ENCODE results near the gene MT1X.

The MT1X gene

GRCh38 chr16:56679078-56679730, 3.1 kb upstream of the MT1X start:
- H3K4me1 Mint-ChIP-seq: peaks cover 15% of the 10 kb centered on the region
- DNase-seq (ENCODE audit: low spot score in 2 of 2) (no peak), ATAC-seq (ENCODE audit: low read depth) (no peak)
- H3K27ac Mint-ChIP-seq: no peak overlapping the region
- H3K27me3 Mint-ChIP-seq: peaks cover 15% of the 10 kb centered on the region
- no peaks in the 10 kb centered on the region for H3K9me3 Mint-ChIP-seq
- H3K36me3 Mint-ChIP-seq: no peaks in the 10 kb centered on the region
- H3K4me3 Mint-ChIP-seq: no peak overlapping the region

DNA sequence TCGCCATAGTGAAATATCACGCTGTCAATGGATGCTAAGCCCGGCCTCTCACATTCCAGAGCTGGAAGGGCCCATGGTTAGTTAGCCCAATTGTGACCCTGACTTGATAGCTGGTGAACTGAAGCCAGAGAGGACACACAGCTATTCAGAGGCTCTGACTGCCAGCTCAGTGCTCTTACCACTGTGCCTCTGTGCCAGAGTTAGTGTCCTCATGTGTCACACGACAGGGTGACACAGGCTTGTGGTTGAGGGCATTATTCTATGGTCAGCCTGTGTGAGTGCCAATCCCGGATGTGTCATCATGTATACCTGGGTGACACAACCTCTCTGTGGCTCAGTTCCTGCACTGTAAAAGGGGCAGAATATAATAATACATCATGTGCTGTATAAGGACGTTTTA, 2.5 kb upstream of the MT1X start:
- no peak for DNase-seq (ENCODE audit: low spot score in 2 of 2)
- Mint-ChIP-seq H3K4me1 (peaks cover 15% of the 10 kb centered on the region), H3K36me3 (no peaks in the 10 kb centered on the region), H3K4me3 (no peak overlapping the region), H3K27me3 (peaks cover 12% of the 10 kb centered on the region), H3K9me3 (no peaks in the 10 kb centered on the region), H3K27ac (no peak overlapping the region)
- ATAC-seq (ENCODE audit: low read depth): no peak

GRCh38 chr16:56682703-56683397, 580 bp downstream of the MT1X start:
- Mint-ChIP-seq H3K27ac (peak overlapping the region; percentile 45), H3K4me1 (peaks cover 9% of the 10 kb centered on the region), H3K27me3 (peaks cover 6% of the 10 kb centered on the region), H3K9me3 (peaks cover 3% of the 10 kb centered on the region), H3K36me3 (peaks cover 3% of the 10 kb centered on the region), H3K4me3 (peak overlapping the region; percentile 93)
- DNase-seq (ENCODE audit: low spot score in 2 of 2): no peak
- ATAC-seq (ENCODE audit: low read depth): no peak

GRCh38 chr16:56683424-56684172, 1.3 kb downstream of the MT1X start:
- Mint-ChIP-seq H3K27me3 (peaks cover 8% of the 10 kb centered on the region), H3K4me1 (peaks cover 9% of the 10 kb centered on the region), H3K27ac (no peak overlapping the region), H3K9me3 (peaks cover 3% of the 10 kb centered on the region), H3K4me3 (no peak overlapping the region), H3K36me3 (peaks cover 3% of the 10 kb centered on the region)
- ATAC-seq (ENCODE audit: low read depth) (no peak), DNase-seq (ENCODE audit: low spot score in 2 of 2) (no peak)

- Mint-ChIP-seq H3K27ac (no peak overlapping the region), H3K4me1 (peaks cover 9% of the 10 kb centered on the region), H3K4me3 (no peak overlapping the region), H3K9me3 (peaks cover 3% of the 10 kb centered on the region), H3K36me3 (peaks cover 3% of the 10 kb centered on the region), H3K27me3 (peaks cover 6% of the 10 kb centered on the region)
- DNase-seq (ENCODE audit: low spot score in 2 of 2) (no peak), ATAC-seq (ENCODE audit: low read depth) (no peak)
Observed at GRCh38 chr16:56684256-56684925, 2.1 kb downstream of the MT1X start.

DNA sequence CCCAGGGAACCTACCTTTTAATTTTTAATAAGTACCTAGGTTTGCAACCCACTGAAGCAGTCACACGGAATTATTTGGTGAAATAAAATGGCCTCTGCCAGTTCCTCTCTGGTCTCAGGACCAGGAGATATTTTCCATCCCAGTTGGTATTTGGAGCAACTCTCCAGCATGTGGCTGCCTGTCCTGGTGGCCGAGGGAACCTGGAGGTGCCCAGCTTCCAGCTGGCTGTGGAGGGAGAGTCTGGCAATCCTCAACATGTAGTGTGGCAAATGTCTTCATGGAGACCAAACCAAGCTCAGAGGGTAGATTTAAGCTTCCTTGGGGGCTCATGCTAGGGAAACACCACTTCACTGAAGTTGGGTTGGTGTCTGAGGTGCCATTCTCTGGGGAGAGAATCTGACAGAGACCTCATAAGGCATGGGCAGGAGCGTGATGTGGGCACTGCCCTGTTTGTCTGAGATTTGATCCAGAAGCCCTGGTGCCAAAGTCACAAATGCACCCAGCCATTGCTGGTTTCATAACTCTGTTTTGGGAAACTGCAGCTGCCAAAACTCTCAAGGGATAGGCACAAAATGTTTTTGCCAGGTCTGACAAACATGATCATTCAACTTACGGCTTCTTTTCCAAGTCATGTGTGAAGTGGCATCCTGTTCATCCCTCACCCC, 2.8 kb downstream of the MT1X start:
- DNase-seq (ENCODE audit: low spot score in 2 of 2) (no peak), ATAC-seq (ENCODE audit: low read depth) (no peak)
- peaks cover 3% of the 10 kb centered on the region for H3K36me3 Mint-ChIP-seq
- H3K9me3 Mint-ChIP-seq: peaks cover 3% of the 10 kb centered on the region
- no peak overlapping the region for H3K4me3 Mint-ChIP-seq
- peaks cover 9% of the 10 kb centered on the region for H3K4me1 Mint-ChIP-seq
- H3K27me3 Mint-ChIP-seq: peaks cover 6% of the 10 kb centered on the region
- H3K27ac Mint-ChIP-seq: no peak overlapping the region

DNA sequence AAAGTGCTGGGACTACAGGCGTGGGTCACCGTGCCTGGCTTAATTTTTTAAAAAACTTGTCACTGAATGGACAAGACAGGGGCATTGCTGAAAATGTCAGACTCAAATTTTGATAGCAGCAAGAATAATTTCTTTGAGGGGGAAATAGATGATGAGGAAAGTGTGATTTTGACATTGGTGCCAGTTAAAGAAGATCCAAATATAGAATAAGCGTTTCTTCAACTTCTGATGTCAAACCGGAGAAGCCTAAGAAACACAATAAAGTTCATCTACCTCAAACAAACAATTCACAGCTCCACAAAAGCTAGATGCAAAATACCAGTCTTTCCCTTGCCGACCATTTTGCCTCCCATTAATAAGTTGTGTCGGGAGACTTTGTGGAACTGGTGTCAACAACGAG, 4.5 kb downstream of the MT1X start:
- Mint-ChIP-seq H3K36me3 (peaks cover 3% of the 10 kb centered on the region), H3K4me3 (no peak overlapping the region), H3K27me3 (peaks cover 10% of the 10 kb centered on the region)

DNA sequence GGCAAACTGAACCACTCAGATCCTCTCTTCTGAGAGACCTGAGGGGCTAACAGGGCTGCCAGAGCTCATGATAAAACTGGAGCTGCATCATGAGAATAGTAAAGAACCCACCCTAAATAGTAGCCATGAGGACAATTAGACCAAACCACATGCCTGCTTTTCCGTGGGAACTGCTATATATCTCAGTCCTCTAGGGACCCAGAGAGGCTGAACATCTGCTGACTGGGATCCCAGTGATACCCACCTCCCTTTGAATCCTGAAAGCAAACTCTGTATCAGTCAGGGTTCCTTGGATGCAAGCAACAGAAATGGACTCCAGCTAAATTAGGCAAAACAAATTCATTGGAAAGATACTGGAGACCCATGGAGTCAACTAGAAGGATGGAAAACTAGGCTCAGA, 6.5 kb downstream of the MT1X start:
- peaks cover 3% of the 10 kb centered on the region for H3K9me3 Mint-ChIP-seq

More for the DNA sequence above, 4.5 kb downstream of the MT1X start:
- DNase-seq (ENCODE audit: low spot score in 2 of 2): no peak
- no peak overlapping the region for H3K27ac Mint-ChIP-seq
- peaks cover 5% of the 10 kb centered on the region for H3K4me1 Mint-ChIP-seq
- ATAC-seq (ENCODE audit: low read depth): no peak
- H3K9me3 Mint-ChIP-seq: peaks cover 3% of the 10 kb centered on the region

GRCh38 chr16:56689171-56689570, 6.9 kb downstream of the MT1X start:
- Mint-ChIP-seq H3K27ac (no peak overlapping the region), H3K36me3 (peaks cover 3% of the 10 kb centered on the region), H3K27me3 (peaks cover 10% of the 10 kb centered on the region), H3K4me3 (no peak overlapping the region), H3K9me3 (peaks cover 3% of the 10 kb centered on the region), H3K4me1 (no peaks in the 10 kb centered on the region)
- ATAC-seq (ENCODE audit: low read depth) (no peak), DNase-seq (ENCODE audit: low spot score in 2 of 2) (no peak)

More for the DNA sequence above, 6.5 kb downstream of the MT1X start:
- peaks cover 10% of the 10 kb centered on the region for H3K27me3 Mint-ChIP-seq
- H3K27ac Mint-ChIP-seq: no peak overlapping the region
- H3K4me3 Mint-ChIP-seq: no peak overlapping the region
- ATAC-seq (ENCODE audit: low read depth) (no peak), DNase-seq (ENCODE audit: low spot score in 2 of 2) (no peak)
- no peaks in the 10 kb centered on the region for H3K4me1 Mint-ChIP-seq
- H3K36me3 Mint-ChIP-seq: peaks cover 3% of the 10 kb centered on the region

GRCh38 chr16:56690420-56691122, 8.3 kb downstream of the MT1X start:
- no peak overlapping the region for H3K4me3 Mint-ChIP-seq
- ATAC-seq (ENCODE audit: low read depth): no peak
- H3K9me3 Mint-ChIP-seq: peaks cover 3% of the 10 kb centered on the region
- DNase-seq (ENCODE audit: low spot score in 2 of 2): no peak
- peaks cover 10% of the 10 kb centered on the region for H3K27me3 Mint-ChIP-seq
- H3K4me1 Mint-ChIP-seq: no peaks in the 10 kb centered on the region
- H3K27ac Mint-ChIP-seq: no peak overlapping the region
- H3K36me3 Mint-ChIP-seq: peaks cover 3% of the 10 kb centered on the region

- Mint-ChIP-seq H3K36me3 (no peaks in the 10 kb centered on the region), H3K4me1 (no peaks in the 10 kb centered on the region)
Observed at GRCh38 chr16:56691885-56692284, 9.6 kb downstream of the MT1X start.

DNA sequence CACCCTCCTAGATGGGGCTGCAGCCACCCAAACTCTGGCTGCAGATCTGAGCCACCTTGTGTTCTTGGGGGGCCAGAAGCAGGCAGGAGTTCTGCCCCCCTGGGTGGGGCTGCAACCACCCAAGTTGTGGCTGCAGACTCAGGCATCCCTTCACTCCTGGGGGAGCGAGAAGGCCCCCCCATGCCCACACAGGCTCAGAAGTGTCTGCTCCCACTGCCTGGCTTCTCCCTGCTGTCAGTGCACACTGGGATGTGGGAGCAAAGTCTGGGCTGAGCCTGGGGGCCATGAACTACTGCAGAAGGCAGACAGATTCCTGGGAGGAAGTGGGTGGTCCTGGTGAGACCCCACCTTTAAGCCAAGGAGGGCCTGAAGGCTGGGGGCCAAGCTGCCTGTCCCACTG, 13.0 kb downstream of the MT1X start:
- H3K9me3 Mint-ChIP-seq: peaks cover 2% of the 10 kb centered on the region
- H3K36me3 Mint-ChIP-seq: peaks cover 2% of the 10 kb centered on the region
- DNase-seq (ENCODE audit: low spot score in 2 of 2) (no peak), ATAC-seq (ENCODE audit: low read depth) (no peak)
- H3K4me3 Mint-ChIP-seq: no peak overlapping the region
- H3K27me3 Mint-ChIP-seq: peaks cover 5% of the 10 kb centered on the region
- H3K4me1 Mint-ChIP-seq: no peaks in the 10 kb centered on the region
- H3K27ac Mint-ChIP-seq: no peak overlapping the region

More at GRCh38 chr16:56691885-56692284, 9.6 kb downstream of the MT1X start:
- DNase-seq (ENCODE audit: low spot score in 2 of 2) (no peak), ATAC-seq (ENCODE audit: low read depth) (no peak)
- H3K9me3 Mint-ChIP-seq: no peaks in the 10 kb centered on the region
- H3K27ac Mint-ChIP-seq: no peak overlapping the region
- H3K27me3 Mint-ChIP-seq: peaks cover 7% of the 10 kb centered on the region
- no peak overlapping the region for H3K4me3 Mint-ChIP-seq

All from memory B cell (primary cell).